Stimulated activated CD4-positive, alpha-beta T cell treated with anti-CD3 and anti-CD28 coated beads, TNF-alpha, amount 100 ng/mL, for 4 hours (primary cell): ENCODE measurements around the gene PRELID2.

Source experiments
- DNase-seq, 3 experiments: peaks; one replicate each; pipeline ENCODE4 v3.0.0-alpha.2; 2020; ENCODE audit warnings: low read depth in 3 of 3

The PRELID2 gene

GRCh38 chr5:145797336-145797735, 37.8 kb downstream of the PRELID2 start:
- no peak for DNase-seq

GRCh38 chr5:145796318-145796717, 38.8 kb downstream of the PRELID2 start:
- no peak for DNase-seq

- no peak for DNase-seq
These were observed 41.6 kb downstream of the PRELID2 start for GRCh38 chr5:145793574-145793973.

- no peak for DNase-seq
These were observed 42.3 kb downstream of the PRELID2 start for GRCh38 chr5:145792840-145793239.

- no peak for DNase-seq
These were observed 43.3 kb downstream of the PRELID2 start for GRCh38 chr5:145791866-145792265.

- DNase-seq: no peak
These were observed 47.1 kb downstream of the PRELID2 start for GRCh38 chr5:145787996-145788395.

- no peak for DNase-seq
These were observed 47.6 kb downstream of the PRELID2 start for GRCh38 chr5:145787507-145787906.

- no peak for DNase-seq
These were observed 48.1 kb downstream of the PRELID2 start for GRCh38 chr5:145787001-145787400.

- DNase-seq: no peak
These were observed 54.2 kb downstream of the PRELID2 start for GRCh38 chr5:145780982-145781381.

GRCh38 chr5:145778144-145778900, 56.8 kb downstream of the PRELID2 start:
- DNase-seq: no peak

GRCh38 chr5:145777445-145778063, 57.6 kb downstream of the PRELID2 start:
- DNase-seq: no peak

GRCh38 chr5:145776886-145777285, 58.3 kb downstream of the PRELID2 start:
- DNase-seq: no peak

GRCh38 chr5:145775893-145776444, 59.2 kb downstream of the PRELID2 start:
- DNase-seq: no peak

GRCh38 chr5:145775411-145775810, 59.7 kb downstream of the PRELID2 start:
- DNase-seq: no peak

- no peak for DNase-seq
These were observed 60.7 kb downstream of the PRELID2 start for GRCh38 chr5:145774442-145774841.

- DNase-seq: no peak
These were observed 62.7 kb downstream of the PRELID2 start for GRCh38 chr5:145772466-145772865.

- DNase-seq: no peak
These were observed 66.3 kb downstream of the PRELID2 start for GRCh38 chr5:145768863-145769262.

GRCh38 chr5:145764325-145764724, 70.8 kb downstream of the PRELID2 start:
- no peak for DNase-seq

GRCh38 chr5:145762833-145763232, 72.3 kb downstream of the PRELID2 start:
- DNase-seq: no peak

GRCh38 chr5:145761254-145761653, 73.9 kb downstream of the PRELID2 start:
- DNase-seq: no peak

GRCh38 chr5:145760660-145761059, 74.5 kb downstream of the PRELID2 start:
- no peak for DNase-seq

- DNase-seq: no peak
These were observed 82.2 kb downstream of the PRELID2 start for GRCh38 chr5:145752947-145753346.

- no peak for DNase-seq
These were observed 82.6 kb downstream of the PRELID2 start for GRCh38 chr5:145752534-145752933.
